GM21528 (cell line): Measurements from ENCODE around the gene AMMECR1L.

Experiments
- ATAC-seq: cut with Tn5 transposase; IDR thresholded peaks from one replicate; pipeline ENCODE4 v1.9.1; 2021; ENCODE audit warnings: mild to moderate bottlenecking, moderate library complexity; ENCODE audit not compliant: unreplicated experiment, low FRiP score

Gene AMMECR1L

GRCh38 chr2:127887776-127888130, 2.0 kb upstream of the AMMECR1L start:
- ATAC-seq = no peak

DNA sequence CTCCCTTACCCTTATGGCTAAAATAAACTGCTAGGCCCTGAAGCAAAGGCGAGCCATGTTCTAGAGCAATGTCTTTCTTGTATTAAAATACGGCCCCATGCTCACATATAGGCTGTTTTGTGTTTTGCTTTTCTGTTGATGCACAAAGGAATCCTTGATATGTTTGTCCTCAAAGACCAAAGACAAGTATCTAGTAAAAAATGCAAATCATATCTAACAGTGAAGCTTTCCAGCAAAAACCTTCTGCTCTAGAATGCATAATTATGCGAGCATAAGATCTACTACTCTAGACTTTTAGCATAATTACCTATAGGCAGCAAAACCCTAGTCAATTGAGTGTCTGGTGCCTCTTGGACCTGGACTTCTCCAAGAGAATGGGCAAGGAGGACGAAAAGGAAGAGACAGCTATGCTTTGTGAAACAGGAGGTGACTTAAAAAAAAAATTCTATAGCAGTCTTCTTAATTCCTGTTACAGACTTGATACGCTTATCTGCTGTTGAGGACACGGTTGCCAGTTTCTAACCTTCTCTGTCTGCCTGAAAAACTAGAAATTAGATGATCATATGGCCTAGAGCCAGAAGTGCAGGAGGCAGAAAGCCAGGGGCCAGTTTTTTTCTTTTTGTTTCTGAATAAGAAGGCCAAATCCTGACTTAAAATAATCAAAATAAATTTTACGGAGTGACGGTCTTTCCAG, 1.5 kb upstream of the AMMECR1L start:
- ATAC-seq = no peak

- ATAC-seq = peak; percentile 41
Observed at GRCh38 chr2:127886593-127886935, 808 bp upstream of the AMMECR1L start.

DNA sequence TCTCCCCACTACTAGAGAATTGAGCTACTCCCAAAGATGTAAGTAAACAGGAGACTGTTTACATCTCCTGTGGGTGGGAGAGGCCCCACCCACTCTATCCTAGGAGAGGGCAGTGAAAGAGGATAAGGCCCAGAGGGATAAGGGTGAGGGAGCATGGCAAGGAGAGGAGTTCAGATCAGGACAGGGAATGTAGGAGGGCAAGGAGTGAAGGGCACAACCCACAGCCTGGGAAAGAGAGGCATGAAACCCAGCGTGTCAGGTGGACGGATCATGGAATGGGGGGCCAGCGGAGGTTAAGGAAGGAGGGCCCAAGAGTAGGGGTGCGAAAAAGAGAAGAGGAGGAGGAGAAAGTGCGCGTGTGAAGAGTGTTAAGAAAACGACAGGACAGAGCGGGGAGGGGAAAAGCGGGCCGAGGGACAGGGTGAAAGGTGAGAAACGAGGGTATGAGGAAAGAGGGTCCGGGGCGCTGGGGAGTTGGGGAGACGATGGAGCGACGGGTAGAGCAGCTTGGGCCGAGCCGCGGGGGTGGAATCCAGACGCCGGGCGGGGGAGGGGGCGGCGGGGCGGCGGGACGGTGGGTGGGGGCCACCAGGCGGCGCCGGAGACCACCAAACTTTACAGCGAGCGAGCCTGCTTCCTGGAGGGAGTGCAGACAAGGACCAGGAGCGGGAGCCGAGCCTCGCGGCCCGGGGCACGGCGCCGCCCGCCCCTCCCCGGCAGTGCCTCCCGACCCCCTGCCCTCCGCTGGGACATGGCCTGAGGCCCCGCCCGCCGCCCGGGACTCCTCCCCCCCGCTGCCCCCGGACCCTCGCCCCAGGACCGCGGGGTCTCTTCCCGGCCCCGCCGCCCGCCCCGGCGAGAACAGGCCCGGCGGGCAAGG, 655 bp downstream of the AMMECR1L start:
- peak; percentile 34 for ATAC-seq

DNA sequence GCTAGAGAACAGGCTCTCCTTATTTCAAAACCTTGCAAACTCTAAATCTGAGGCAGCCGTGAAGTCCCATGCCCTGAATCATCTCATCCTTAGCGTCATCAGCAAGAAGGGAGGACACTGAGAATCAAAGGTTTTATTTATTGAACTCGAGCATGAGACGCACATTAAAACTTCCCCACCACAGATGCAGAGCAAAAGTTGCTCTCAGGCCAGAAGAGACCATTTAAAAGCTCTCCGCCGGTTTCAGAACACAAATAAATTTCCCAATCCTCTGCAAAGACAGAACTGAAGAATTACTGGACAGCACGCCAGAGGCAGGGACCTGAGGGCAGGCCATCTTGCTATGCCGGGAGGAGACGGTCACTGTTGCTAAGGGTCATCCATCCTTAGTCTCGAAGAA, 1.3 kb downstream of the AMMECR1L start:
- ATAC-seq = no peak

GRCh38 chr2:127879899-127880298, 5.9 kb downstream of the AMMECR1L start:
- no peak for ATAC-seq

DNA sequence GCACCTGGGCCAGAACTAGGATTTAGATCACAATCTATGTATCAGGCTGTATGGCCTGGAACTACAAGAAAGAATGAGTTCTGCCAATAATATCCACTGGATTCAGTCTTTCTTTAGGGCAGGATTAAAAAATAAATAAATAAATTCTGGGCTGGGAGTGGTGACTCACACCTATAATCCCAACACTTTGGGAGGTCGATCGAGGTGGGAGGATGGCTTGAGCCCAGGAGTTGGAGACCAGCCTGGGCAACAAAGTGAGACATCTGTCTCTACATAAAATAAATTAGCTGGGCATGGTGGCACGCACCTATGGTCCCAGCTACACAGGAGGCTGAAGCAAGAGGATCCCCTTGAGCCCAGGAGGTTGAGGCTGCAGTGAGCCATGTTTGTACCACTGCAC, 8.1 kb downstream of the AMMECR1L start:
- no peak for ATAC-seq

DNA sequence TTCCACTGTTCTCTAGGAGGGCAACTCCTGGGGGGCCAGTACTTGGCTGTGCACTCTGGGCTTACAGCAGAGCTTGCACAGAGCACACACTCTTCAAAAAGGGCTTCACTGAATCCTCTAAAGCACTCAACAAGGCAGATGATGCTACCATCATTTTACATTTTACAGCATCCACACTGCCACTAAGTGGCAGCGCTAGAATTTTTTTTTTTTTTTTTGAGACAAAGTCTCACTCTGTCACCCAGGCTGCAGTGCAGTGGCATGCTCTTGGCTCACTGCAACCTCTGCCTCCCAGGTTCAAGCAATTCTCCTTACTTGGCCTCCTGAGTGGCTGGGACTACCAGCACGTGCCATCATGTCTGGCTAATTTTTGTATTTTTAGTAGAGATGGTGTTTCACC, 8.6 kb downstream of the AMMECR1L start:
- no peak for ATAC-seq

DNA sequence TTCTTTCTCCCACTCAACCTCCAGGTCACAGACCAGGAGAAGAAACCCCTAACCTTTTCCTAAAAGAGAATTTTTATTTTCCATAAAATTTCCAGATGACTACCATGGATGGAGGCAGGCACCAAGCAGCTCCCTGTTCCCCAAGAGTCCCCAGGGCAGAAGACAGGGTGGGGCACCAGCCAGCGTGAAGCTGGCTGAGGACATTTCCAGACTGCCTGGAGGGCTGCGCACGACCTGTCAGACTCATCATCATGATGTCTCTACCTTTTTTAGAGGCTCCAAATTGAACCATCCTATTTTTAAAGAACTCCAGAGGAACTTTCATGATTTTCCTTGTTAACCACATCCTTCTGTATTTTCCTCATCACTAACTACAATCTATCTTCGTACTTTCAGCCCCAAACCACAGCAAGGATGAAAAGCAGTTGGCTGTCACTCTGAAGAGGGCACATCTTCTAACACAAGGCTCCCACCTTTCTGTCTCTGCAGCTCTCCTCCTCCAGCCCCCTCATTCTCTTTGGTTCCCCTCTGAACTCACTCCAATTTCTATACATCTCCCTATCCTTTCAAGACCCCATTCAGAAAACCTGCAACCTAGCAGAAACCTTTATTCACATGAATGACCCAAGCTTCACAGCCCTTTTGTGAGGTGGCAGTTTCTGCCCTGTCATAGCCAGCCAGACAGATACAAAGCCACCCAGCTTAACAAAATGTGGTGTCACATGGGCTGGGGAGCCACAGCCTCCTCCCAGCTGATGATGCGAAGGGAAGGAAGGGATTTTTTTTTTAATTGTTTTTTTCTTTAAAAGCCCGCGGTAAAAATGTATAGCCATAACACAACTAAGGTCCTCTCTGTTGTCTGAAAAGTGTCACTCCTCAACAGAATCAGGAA, 11.1 kb downstream of the AMMECR1L start:
- no peak for ATAC-seq

GRCh38 chr2:127873707-127874303, 12.0 kb downstream of the AMMECR1L start:
- ATAC-seq = no peak

GRCh38 chr2:127872354-127872753, 13.4 kb downstream of the AMMECR1L start:
- ATAC-seq = no peak

- ATAC-seq = no peak
Observed at GRCh38 chr2:127865926-127866325, 19.8 kb downstream of the AMMECR1L start.

DNA sequence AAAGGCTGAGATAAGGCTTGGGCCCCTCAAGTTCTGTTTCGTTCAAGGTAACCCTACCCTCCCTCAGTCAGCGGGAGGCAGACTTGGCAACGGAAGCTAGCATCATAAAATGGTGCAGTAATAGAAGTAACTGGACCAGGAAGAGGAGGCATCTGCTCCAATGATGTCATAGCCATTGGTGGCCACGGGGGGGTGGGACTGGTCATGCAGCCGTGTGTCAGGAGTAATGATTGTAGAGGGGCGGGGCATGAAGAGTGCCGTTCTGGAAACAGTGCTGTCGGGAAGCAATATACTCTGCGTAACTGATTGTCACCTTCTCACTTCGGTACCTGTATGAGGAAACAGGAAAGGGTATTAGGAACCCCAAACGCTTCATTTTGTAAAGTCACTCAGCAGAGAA, 20.9 kb downstream of the AMMECR1L start:
- no peak for ATAC-seq

DNA sequence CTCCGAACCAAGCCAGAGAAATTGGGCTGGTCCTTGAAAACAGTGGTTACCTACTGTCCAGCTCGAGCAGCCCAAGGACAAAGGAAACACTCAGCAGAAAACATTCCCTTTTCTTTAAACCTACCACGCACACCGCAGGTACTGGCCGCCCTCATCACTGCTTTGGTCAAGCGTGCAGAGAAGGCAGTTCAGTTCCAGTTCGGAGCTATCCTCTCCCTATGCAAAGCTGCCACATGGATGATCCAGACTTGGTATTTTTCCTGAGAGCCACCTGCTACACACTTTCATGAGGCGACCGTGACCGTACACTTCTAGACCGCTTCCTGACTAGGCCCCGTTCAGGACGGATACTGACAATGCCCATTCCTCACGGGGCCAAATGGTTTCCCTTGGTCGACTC, 23.5 kb downstream of the AMMECR1L start:
- ATAC-seq = no peak

DNA sequence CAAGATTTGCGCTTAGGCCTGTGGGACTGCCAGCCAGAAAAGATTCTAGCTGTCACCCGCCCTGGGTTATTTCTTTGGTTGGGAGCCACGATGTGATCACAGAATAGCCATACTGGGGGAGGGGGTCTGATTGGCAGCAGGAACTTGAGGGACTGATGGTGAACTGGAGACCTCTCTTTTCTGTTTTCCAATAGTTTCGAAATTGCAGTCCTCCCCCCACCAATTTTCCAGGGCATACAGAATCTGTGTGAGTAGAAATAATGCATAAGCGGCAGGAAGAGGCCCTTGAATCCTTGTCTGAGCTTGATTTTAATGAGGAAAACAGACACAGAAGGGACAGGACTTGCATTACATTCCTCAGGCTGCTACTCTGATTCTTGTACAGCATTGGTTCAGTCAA, 25.6 kb downstream of the AMMECR1L start:
- no peak for ATAC-seq

DNA sequence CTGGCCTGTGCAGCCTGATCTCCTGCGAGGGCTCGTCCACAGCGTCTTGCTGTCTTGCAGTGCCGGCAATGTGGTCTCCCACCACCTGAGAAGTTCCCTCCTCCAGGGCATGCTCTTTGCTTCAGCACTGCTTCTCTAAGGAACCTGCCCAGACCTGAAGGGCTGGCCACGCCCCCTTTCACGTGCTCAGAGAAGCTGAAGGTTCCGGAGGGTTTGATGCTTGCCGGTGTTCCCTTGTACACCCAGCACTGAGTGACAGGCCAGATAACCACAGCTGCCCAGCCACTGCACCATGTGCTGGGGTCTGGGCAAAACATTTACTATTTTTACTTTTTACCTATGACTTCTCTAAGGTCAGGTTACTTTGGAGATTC, 26.1 kb downstream of the AMMECR1L start:
- no peak for ATAC-seq

DNA sequence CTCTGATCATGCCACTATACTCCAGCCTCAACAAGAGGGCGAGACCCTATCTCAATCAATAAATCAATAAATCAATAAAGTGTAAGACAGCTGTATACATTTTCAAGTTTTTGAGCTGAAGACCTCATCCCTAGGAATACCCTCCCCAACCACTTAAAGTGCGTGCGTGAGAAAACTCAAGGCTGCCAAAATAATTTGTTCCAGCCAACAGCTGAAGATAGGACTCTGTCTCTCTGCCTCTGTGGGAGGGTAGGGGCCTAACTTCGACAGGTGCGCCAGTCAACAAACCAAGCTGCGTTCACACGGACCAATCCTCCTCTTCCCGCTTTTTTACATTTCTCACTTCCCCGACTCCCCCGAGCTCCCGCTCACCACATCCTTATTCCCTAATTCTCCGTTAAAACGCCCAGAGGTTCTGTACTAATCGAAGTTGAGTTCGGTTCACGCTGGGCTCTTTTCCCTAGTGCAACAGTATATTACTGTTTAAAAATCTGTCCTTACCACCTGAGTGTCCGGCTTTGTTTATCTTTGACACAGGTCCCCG, 28.4 kb downstream of the AMMECR1L start:
- peak; percentile 32 for ATAC-seq

DNA sequence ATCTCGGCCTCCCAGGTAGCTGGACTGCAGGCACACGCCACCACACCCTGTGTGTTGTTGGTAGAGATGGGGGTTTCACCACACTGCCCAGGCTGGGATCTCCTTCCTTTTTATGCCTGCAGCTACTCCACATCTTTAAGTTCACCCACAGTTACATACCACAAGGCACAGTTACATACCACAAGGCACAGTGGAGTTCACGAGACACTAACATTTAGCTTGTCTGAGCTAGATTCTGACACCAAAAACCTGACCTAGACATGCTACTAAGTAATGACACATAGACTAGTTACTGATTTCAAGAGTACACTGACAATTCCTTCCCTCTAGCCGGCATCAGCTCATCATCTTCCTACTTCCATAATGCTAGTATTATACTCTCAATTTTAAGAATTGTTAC, 32.1 kb downstream of the AMMECR1L start:
- ATAC-seq = no peak

DNA sequence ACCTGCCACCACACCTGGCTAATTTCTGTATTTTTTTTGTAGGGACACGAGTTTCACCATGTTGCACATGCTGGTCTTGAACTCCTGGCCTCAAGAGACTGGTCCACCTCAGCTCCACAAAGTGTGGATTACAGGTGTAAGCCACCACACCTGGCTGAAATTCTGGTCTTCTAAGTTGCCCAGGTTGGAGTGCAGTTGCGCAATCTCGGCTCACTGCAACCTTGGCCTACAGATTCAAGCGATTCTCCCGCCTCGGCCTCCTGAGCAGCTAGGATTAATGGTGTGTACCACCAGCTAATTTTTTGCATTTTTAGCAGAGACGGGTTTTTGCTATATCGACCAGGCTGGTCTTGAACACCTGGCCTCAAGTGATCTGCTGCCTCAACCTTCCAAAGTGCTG, 33.4 kb downstream of the AMMECR1L start:
- no peak for ATAC-seq

DNA sequence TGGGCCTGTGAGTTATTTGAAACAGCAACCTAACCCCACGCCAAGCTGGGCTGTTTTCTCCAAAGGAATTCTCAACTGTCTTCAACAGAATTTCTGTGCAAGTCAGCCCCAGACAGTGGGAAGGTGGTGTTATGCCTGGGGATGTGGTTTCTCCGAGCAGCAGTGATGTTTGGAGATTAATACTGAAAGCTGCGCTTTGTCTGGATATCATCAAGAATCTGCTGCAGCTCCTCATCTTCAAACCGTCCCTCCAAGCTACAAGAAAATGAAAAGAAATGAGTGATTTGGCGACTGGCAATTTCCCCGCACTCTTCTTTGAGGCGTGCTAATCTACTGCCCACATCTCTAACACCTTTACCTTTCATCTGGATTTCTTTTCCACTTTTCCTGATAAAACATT, 37.8 kb downstream of the AMMECR1L start:
- no peak for ATAC-seq

DNA sequence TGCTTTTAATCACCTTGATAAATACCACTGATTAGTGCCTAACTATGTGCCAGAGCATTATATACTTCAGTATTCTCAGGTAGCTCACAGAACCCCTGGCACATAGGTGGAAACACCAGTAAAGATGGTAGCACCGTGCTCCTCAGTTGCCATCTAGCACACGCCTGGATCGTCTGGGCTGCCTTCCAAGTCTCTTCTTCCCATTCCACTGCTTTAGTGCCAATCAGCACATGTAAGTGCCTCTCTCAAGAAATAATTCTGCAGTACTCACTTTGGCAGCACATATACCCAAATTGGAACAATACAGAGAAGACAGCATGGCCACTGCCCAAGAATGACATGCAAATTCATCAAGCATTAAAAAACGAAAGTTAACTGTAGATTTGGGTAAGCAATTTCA, 40.8 kb downstream of the AMMECR1L start:
- no peak for ATAC-seq
